ENCODE data around the gene CENPQ.

DNA sequence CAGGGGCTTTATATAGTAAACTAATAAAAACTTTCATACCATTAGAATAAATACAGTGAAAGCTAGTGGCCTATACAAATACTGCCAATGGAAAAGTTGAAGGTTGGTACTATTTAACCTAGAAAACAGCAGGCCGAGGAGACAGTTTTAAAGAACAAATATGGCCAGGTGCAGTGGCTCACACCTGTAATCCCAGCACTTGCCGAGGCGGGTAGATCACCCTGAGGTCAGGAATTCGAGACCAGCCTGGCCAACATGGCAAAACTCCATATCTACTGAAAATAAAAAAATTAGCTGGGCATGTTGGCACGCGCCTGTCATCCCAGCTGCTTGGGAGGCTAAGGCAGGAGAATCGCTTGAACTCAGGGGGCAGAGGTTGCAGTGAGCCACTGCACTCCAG, 61.4 kb downstream of the CENPQ start:
- TF ChIP-seq EZH2 (IDR thresholded peaks at IDR 0.05; ENCODE audit: low read length, unreplicated experiment) = no peak
- TF ChIP-seq, protein P1, sequence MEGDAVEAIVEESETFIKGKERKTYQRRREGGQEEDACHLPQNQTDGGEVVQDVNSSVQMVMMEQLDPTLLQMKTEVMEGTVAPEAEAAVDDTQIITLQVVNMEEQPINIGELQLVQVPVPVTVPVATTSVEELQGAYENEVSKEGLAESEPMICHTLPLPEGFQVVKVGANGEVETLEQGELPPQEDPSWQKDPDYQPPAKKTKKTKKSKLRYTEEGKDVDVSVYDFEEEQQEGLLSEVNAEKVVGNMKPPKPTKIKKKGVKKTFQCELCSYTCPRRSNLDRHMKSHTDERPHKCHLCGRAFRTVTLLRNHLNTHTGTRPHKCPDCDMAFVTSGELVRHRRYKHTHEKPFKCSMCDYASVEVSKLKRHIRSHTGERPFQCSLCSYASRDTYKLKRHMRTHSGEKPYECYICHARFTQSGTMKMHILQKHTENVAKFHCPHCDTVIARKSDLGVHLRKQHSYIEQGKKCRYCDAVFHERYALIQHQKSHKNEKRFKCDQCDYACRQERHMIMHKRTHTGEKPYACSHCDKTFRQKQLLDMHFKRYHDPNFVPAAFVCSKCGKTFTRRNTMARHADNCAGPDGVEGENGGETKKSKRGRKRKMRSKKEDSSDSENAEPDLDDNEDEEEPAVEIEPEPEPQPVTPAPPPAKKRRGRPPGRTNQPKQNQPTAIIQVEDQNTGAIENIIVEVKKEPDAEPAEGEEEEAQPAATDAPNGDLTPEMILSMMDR (conservative IDR thresholded peaks at IDR 0.05; ENCODE audit: low read depth, low read length) = no peak
